K562 (cell line): ENCODE measurements around the gene LRMDA. TPM values are rescaled to one million over a fixed set of nuclear protein-coding genes. Genes with fewer than 3 reads are reported as not detected.

Source experiments
- ATAC-seq: fragments of 200-7000 bp; cut with Tn5 transposase; 3 replicates; pipeline ENCODE4 v1.9.1; 2020; ENCODE audit warnings: moderate library complexity
- BruUV-seq: library from RNA; stranded (reverse); fragments of 400-500 nt; replicated peaks from 2 replicates; lab custom pipeline; 2021; lab: Mats Ljungman, UMichigan
- CTCF ChIA-PET: fragments of 300-600 bp; formaldehyde crosslinking; extraction: SDS; loops from one replicate; lab custom pipeline; 2021; ENCODE audit warnings: low intra/inter-chr PET ratio; lab: Yijun Ruan, JAX
- POLR2A ChIA-PET: fragments of 300-600, 350-650 bp; sonication (Branson Sonifier 250); formaldehyde crosslinking; extraction: SDS; loops from one replicate; lab custom pipeline; 2021; ENCODE audit warnings: antibody characterized with exemption, inconsistent platforms; lab: Yijun Ruan, JAX
- DNase-seq, 4 experiments: peaks; one replicate each; pipeline versions ENCODE4 v3.0.0 to v3.0.0-alpha.2; 2011 to 2018; ENCODE audit warnings: low spot score in 3 of 4, mixed read lengths in 3 of 4; ENCODE audit errors: extremely low read depth in 1 of 4
- FAIRE-seq: peaks from 2 replicates; lab custom pipeline; 2011; peaks lifted over from hg19 to GRCh38; lab: Jason Lieb, UNC
- H2AFZ ChIP-seq: 2 replicates; pipeline ENCODE4 v1.6.0; 2011; ENCODE audit warnings: low read depth, low read length, control low read depth, inconsistent platforms
- H3K27ac ChIP-seq: fragments of 200-600 bp; 3 replicates; pipeline ENCODE4 v1.8.0; 2011; ENCODE audit warnings: low read depth, mild to moderate bottlenecking, control low read depth, inconsistent platforms, low read length, moderate library complexity, mixed read lengths; ENCODE audit errors: extremely low read depth
- H3K27me3 ChIP-seq, 2 experiments: fragments of 300-600 bp in 1 of 2; 2 replicates in 1 of 2; 3 replicates in 1 of 2; pipeline versions ENCODE4 v1.6.0 to v1.8.0; 2011; ENCODE audit warnings: inconsistent platforms in 2 of 2, low read length in 2 of 2, mild to moderate bottlenecking in 1 of 2, mixed read lengths in 1 of 2, moderate library complexity in 1 of 2; ENCODE audit not compliant: control insufficient read depth in 2 of 2, insufficient read depth in 2 of 2
- H3K36me3 ChIP-seq: fragments of 300-600 bp; 3 replicates; pipeline ENCODE4 v1.8.0; 2011; ENCODE audit warnings: mild to moderate bottlenecking, low read length, inconsistent platforms; ENCODE audit not compliant: control insufficient read depth, insufficient read depth
- H3K4me1 ChIP-seq, 2 experiments: fragments of 200-600 bp in 1 of 2; replicated peaks in 1 of 2; 2 replicates in 1 of 2; 3 replicates in 1 of 2; pipeline versions ENCODE4 v1.5.1 to v1.8.0; 2011; ENCODE audit warnings: inconsistent platforms in 2 of 2, low read length in 2 of 2, mild to moderate bottlenecking in 1 of 2, mixed read lengths in 1 of 2, moderate library complexity in 1 of 2; ENCODE audit not compliant: control insufficient read depth in 2 of 2, insufficient read depth in 2 of 2
- H3K4me2 ChIP-seq: 2 replicates; pipeline ENCODE4 v1.6.1; 2011; ENCODE audit warnings: low read length, control low read depth, inconsistent platforms, mixed read lengths; ENCODE audit not compliant: insufficient read depth
- H3K4me3 ChIP-seq: fragments of 200-600 bp; sonication (generic), shearing (Covaris generic); 2 replicates; pipeline ENCODE4 v1.5.1; 2016; ENCODE audit warnings: control low read depth, inconsistent platforms
- H3K79me2 ChIP-seq: fragments of 200-600 bp; 3 replicates; pipeline ENCODE4 v1.8.0; 2011; ENCODE audit warnings: low read length, inconsistent platforms; ENCODE audit not compliant: control insufficient read depth, insufficient read depth
- H3K9ac ChIP-seq, 2 experiments: 2 replicates each; pipeline versions ENCODE4 v1.6.0 to v1.6.1; 2011; ENCODE audit warnings: low read depth in 2 of 2, low read length in 2 of 2, control low read depth in 1 of 2, inconsistent platforms in 1 of 2, mild to moderate bottlenecking in 1 of 2, mixed read lengths in 1 of 2; ENCODE audit not compliant: insufficient read depth in 1 of 2
- H3K9me1 ChIP-seq: one replicate; pipeline ENCODE4 v1.6.0; 2011; ENCODE audit warnings: inconsistent platforms, mild to moderate bottlenecking, low read length, moderate library complexity; ENCODE audit not compliant: control insufficient read depth, insufficient read depth
- H3K9me3 ChIP-seq: replicated peaks from 2 replicates; pipeline ENCODE4 v1.5.1; 2011; ENCODE audit warnings: low read depth, low read length, inconsistent platforms; ENCODE audit not compliant: control insufficient read depth, insufficient read depth
- H4K20me1 ChIP-seq: replicated peaks from 2 replicates; pipeline ENCODE4 v1.6.1; 2011; ENCODE audit warnings: low read length, inconsistent platforms, mixed read lengths; ENCODE audit not compliant: control insufficient read depth, insufficient read depth
- BCL6 ChIP-seq: fragments of 250-450 bp; sonication (Bioruptor Pico); IDR thresholded peaks from 2 replicates; pipeline ENCODE4 v1.4.0; 2020
- CEBPB ChIP-seq: fragments of 450-650 bp; IDR thresholded peaks from 2 replicates; pipeline ENCODE4 v1.6.1; 2016; ENCODE audit warnings: missing genetic modification characterization, missing compliant biosample characterization
- ELF1 ChIP-seq: fragments of 200-800 bp; sonication (Bioruptor generic); IDR thresholded peaks from 2 replicates; pipeline ENCODE4 v1.6.1; 2016; ENCODE audit warnings: missing genetic modification characterization, missing compliant biosample characterization
- ETS1 ChIP-seq: conservative IDR thresholded peaks from 2 replicates; pipeline ENCODE4 v1.6.1; 2011; ENCODE audit warnings: low read depth, mild to moderate bottlenecking, low read length; ENCODE audit not compliant: control insufficient read depth
- NFYB ChIP-seq: IDR thresholded peaks from 2 replicates; pipeline ENCODE4 v1.6.1; 2011; ENCODE audit warnings: mild to moderate bottlenecking, moderate library complexity; ENCODE audit not compliant: insufficient read length; ENCODE audit errors: extremely low read depth
- POU5F1 ChIP-seq: fragments of 150-350 bp; IDR thresholded peaks from 2 replicates; pipeline ENCODE4 v1.6.1; 2014; ENCODE audit warnings: borderline replicate concordance, low read length, low read depth, mild to moderate bottlenecking; ENCODE audit not compliant: partially characterized antibody
- ZNF184 ChIP-seq: sonication (generic); formaldehyde crosslinking; IDR thresholded peaks from 2 replicates; pipeline ENCODE4 v1.5.0; 2020; ENCODE audit warnings: missing genetic modification reagents
- WGBS: fragments of 100-300 bp; shearing (Covaris generic); methylation state at CpG from one replicate; pipeline ENCODE4 v1.1.6; 2016; ENCODE audit warnings: low coverage, mixed read lengths; ENCODE audit not compliant: insufficient coverage; ENCODE audit errors: missing lambda C conversion rate; 5-methylcytosine and 5-hydroxymethylcytosine counted together
- in situ Hi-C: fragments of 300-500 bp; cut with MboI; formaldehyde crosslinking; loops from 4 replicates; pipeline ENCODE4 v1.15.0; 2018; ENCODE audit warnings: inconsistent platforms, mixed read lengths
- intact Hi-C: fragments of 100-400 bp; cut with micrococcal nuclease; formaldehyde crosslinking; loops from 2 replicates; pipeline ENCODE4 v1.14.2; 2022
- polyA plus RNA-seq, 8 experiments: library from polyadenylated mRNA; depleted of rRNA in 4 of 8; stranded (reverse) in 5 of 8; unstranded in 3 of 8; fragments of >200 nt; fragmentation: Nextera tagmentation in 2 of 8; fragmentation: Illumina TruSeq in 1 of 8; extraction: Ambion mirVana in 2 of 8; extraction: Trizol in 1 of 8; gene quantifications; 2 replicates each; pipeline versions ENCODE4 v1.2.1 to v1.2.3, GENCODE V29; 2011 to 2014; ENCODE audit warnings: inconsistent platforms in 1 of 8, missing spikeins in 1 of 8
- total RNA-seq, 7 experiments: library from RNA; depleted of rRNA in 6 of 7; stranded (reverse); fragments of >200 nt in 6 of 7; fragmentation: Illumina TruSeq in 2 of 7; extraction: Trizol in 2 of 7; gene quantifications; 2 replicates each; pipeline versions ENCODE4 v1.2.1 to v1.2.3, GENCODE V29; 2011 to 2021; ENCODE audit warnings: low replicate concordance in 1 of 7
- TF ChIP-seq, protein P1 (sequence below): fragments of 250-450 bp; sonication (Bioruptor Pico); IDR thresholded peaks from 2 replicates; pipeline ENCODE4 v1.5.0; 2020; ENCODE audit warnings: mild to moderate bottlenecking, borderline replicate concordance

LRMDA gene
- total and polyA plus RNA-seq, 9 of the 15 experiments (the other 6 are each of a cell fraction or from before 2014, with no cell fraction given) = 0.25 TPM; not detected in 8

- Histone ChIP-seq H3K9me1 (no peaks in the 10 kb centered on the region), H3K27ac (no peak overlapping the region), H3K4me1 (no peaks in the 10 kb centered on the region; a peak in 1 of 5 replicates), H3K79me2 (no peaks in the 10 kb centered on the region), H3K4me3 (no peak overlapping the region), H4K20me1 (no peaks in the 10 kb centered on the region), H3K9ac (no peak overlapping the region), H3K27me3 (peaks cover 0 to 2% of the 10 kb centered on the region in 2 experiments; a peak in 1 of 5 replicates), H3K4me2 (no peak overlapping the region), H2AFZ (no peak overlapping the region)
- no TSS peak for BruUV-seq
- WGBS = under 1% methylated on average over 12 of the region's 12 CpGs
- DNase-seq (no peak), FAIRE-seq (no peak), ATAC-seq (no peak)
- TF ChIP-seq ZNF184 (CRISPR knock-in tag) (no peak), NFYB (no peak), POU5F1 (no peak), ETS1 (no peak), BCL6 (no peak), ELF1 (tag) (no peak), CEBPB (tag) (peak; percentile 24; the same call in 1 of the 2 replicates)
- TF ChIP-seq, protein P1, sequence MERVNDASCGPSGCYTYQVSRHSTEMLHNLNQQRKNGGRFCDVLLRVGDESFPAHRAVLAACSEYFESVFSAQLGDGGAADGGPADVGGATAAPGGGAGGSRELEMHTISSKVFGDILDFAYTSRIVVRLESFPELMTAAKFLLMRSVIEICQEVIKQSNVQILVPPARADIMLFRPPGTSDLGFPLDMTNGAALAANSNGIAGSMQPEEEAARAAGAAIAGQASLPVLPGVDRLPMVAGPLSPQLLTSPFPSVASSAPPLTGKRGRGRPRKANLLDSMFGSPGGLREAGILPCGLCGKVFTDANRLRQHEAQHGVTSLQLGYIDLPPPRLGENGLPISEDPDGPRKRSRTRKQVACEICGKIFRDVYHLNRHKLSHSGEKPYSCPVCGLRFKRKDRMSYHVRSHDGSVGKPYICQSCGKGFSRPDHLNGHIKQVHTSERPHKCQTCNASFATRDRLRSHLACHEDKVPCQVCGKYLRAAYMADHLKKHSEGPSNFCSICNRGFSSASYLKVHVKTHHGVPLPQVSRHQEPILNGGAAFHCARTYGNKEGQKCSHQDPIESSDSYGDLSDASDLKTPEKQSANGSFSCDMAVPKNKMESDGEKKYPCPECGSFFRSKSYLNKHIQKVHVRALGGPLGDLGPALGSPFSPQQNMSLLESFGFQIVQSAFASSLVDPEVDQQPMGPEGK (CRISPR knock-in tag) = no peak
- TF ChIP-seq, all 486 proteins: peak for 1
- H3K36me3 ChIP-seq = no peaks in the 10 kb centered on the region
- CTCF ChIA-PET = interaction anchor here (0.5 kb wide), 1 partner anchor 421 kb away, joined by 3 read pairs; no protein-coding TSS in a partner anchor
- in situ Hi-C loops (no loop called here), intact Hi-C loops (no loop called here)
- POLR2A ChIA-PET = no interaction called here
- no peaks in the 10 kb centered on the region for H3K9me3 ChIP-seq
Measured at GRCh38 chr10:75957314-75958120, 526.1 kb downstream of the LRMDA start.
